PC-3 (cell line): Measurements from ENCODE around the gene IARS1. TPM values are rescaled to one million over a fixed set of nuclear protein-coding genes. Genes with fewer than 3 reads are reported as not detected.

Experiments
- ATAC-seq: fragments of 200-7000 bp; cut with Tn5 transposase; 2 replicates; pipeline ENCODE4 v1.9.1; 2020; ENCODE audit warnings: mild to moderate bottlenecking, moderate library complexity
- BruUV-seq: library from RNA; stranded (reverse); fragments of 400-500 nt; replicated peaks from 2 replicates; lab custom pipeline; 2021; lab: Mats Ljungman, UMichigan
- CTCF ChIA-PET: fragments of 300-600 bp; sonication (Branson Sonifier 250); formaldehyde crosslinking; loops from one replicate; lab custom pipeline; 2022; ENCODE audit warnings: antibody characterized with exemption; lab: Charles Lee
- POLR2A ChIA-PET: fragments of 300-600 bp; sonication (Branson Sonifier 250); formaldehyde crosslinking; loops from one replicate; lab custom pipeline; 2022; ENCODE audit warnings: antibody characterized with exemption; ENCODE audit not compliant: unreplicated experiment; lab: Charles Lee
- DNase-seq: peaks from one replicate; pipeline ENCODE4 v3.0.0-alpha.2; 2015
- H2AFZ ChIP-seq: fragments of 300-600 bp; sonication (generic); 2 replicates; pipeline ENCODE4 v1.6.0; 2016; ENCODE audit warnings: antibody characterized with exemption, low read length
- H3F3A ChIP-seq: fragments of 300-600 bp; sonication (generic); one replicate; pipeline ENCODE4 v1.6.0; 2017; ENCODE audit warnings: antibody characterized with exemption, low read length, control low read depth, mild to moderate bottlenecking; ENCODE audit not compliant: unreplicated experiment
- H3K27ac ChIP-seq: fragments of 300-600 bp; sonication (generic); 2 replicates; pipeline ENCODE4 v1.5.1; 2016; ENCODE audit warnings: mild to moderate bottlenecking, low read length
- H3K27me3 ChIP-seq: fragments of 300-600 bp; sonication (generic); 2 replicates; pipeline ENCODE4 v1.6.1; 2016; ENCODE audit warnings: low read length, mixed read lengths
- H3K36me3 ChIP-seq: fragments of 300-600 bp; sonication (generic); 2 replicates; pipeline ENCODE4 v1.6.1; 2016; ENCODE audit warnings: low read depth, mixed run types, low read length, mixed read lengths
- H3K4me1 ChIP-seq: fragments of 300-600 bp; sonication (generic); 2 replicates; pipeline ENCODE4 v1.5.1; 2016; ENCODE audit warnings: low read length; ENCODE audit not compliant: insufficient read depth
- H3K4me2 ChIP-seq: fragments of 300-600 bp; sonication (generic); 2 replicates; pipeline ENCODE4 v1.6.0; 2016; ENCODE audit warnings: low read length
- H3K4me3 ChIP-seq: fragments of 300-600 bp; sonication (generic); 2 replicates; pipeline ENCODE4 v1.5.1; 2016; ENCODE audit warnings: mild to moderate bottlenecking, low read length, mixed read lengths
- H3K79me2 ChIP-seq: fragments of 300-600 bp; sonication (generic); 2 replicates; pipeline ENCODE4 v1.6.1; 2017; ENCODE audit warnings: low read length, mixed read lengths
- H3K9ac ChIP-seq: fragments of 300-600 bp; sonication (generic); 2 replicates; pipeline ENCODE4 v1.6.0; 2016; ENCODE audit warnings: mild to moderate bottlenecking, low read length
- H3K9me2 ChIP-seq: fragments of 300-600 bp; sonication (generic); replicated peaks from 2 replicates; pipeline ENCODE4 v1.6.1; 2016; ENCODE audit warnings: mixed run types, low read length, mixed read lengths
- H3K9me3 ChIP-seq: fragments of 300-600 bp; sonication (generic); 2 replicates; pipeline ENCODE4 v1.6.1; 2016; ENCODE audit warnings: low read length, mixed read lengths
- H4K20me1 ChIP-seq: fragments of 300-600 bp; sonication (generic); 2 replicates; pipeline ENCODE4 v1.6.1; 2016; ENCODE audit warnings: low read length, mixed read lengths
- CTCF ChIP-seq: fragments of 300-600 bp; sonication (generic); conservative IDR thresholded peaks from 2 replicates; pipeline ENCODE4 v1.5.1; 2017; ENCODE audit warnings: antibody characterized with exemption, low read depth, mild to moderate bottlenecking, low read length
- EZH2 ChIP-seq: fragments of 300-600 bp; sonication (generic); IDR thresholded peaks from one replicate; pipeline ENCODE4 v1.6.1; 2017; ENCODE audit warnings: antibody characterized with exemption, mild to moderate bottlenecking, low read length; ENCODE audit not compliant: unreplicated experiment
- EZH2phosphoT487 ChIP-seq: fragments of 300-600 bp; sonication (generic); IDR thresholded peaks from 2 replicates; pipeline ENCODE4 v1.6.1; 2018; ENCODE audit warnings: mild to moderate bottlenecking, antibody characterized with exemption, low read length, borderline replicate concordance
- intact Hi-C: fragments of 100-400 bp; cut with micrococcal nuclease; formaldehyde crosslinking; loops from 2 replicates; pipeline ENCODE4 v1.9.0; 2023
- total RNA-seq: library from RNA; depleted of rRNA; stranded (reverse); fragments of >200 nt; gene quantifications from 2 replicates; pipeline ENCODE4 v1.2.3, GENCODE V29; 2014

The IARS1 gene
- total RNA-seq, 1 experiment from 2014 or later, result 128 TPM

GRCh38 chr9:92341578-92341977 is 48.1 kb upstream of the IARS1 start:
- BruUV-seq, result no TSS peak
- intact Hi-C loops, result loop anchor here (5.0 kb wide), 1 partner anchor 291 kb away; no protein-coding TSS in a partner anchor

GRCh38 chr9:92333282-92333634 is 39.8 kb upstream of the IARS1 start:
- TF ChIP-seq EZH2phosphoT487, result no peak
- no peak for TF ChIP-seq EZH2
- TF ChIP-seq CTCF, result no peak
- no TSS peak for BruUV-seq

More at GRCh38 chr9:92341578-92341977, 48.1 kb upstream of the IARS1 start:
- Histone ChIP-seq H3K4me1 (no peaks in the 10 kb centered on the region), H3K27me3 (no peaks in the 10 kb centered on the region), H3K9me2 (no peaks in the 10 kb centered on the region), H3K9ac (no peak overlapping the region), H2AFZ (no peak overlapping the region), H3K9me3 (no peaks in the 10 kb centered on the region), H3K4me3 (no peak overlapping the region), H3K36me3 (peaks cover 19% of the 10 kb centered on the region), H4K20me1 (no peaks in the 10 kb centered on the region), H3K79me2 (no peaks in the 10 kb centered on the region), H3K27ac (no peak overlapping the region), H3K4me2 (no peak overlapping the region), H3F3A (no peaks in the 10 kb centered on the region)
- DNase-seq, result no peak
- TF ChIP-seq EZH2 (no peak), CTCF (no peak), EZH2phosphoT487 (no peak)
- ChIA-PET CTCF (no interaction called here), POLR2A (no interaction called here)
- no peak for ATAC-seq

GRCh38 chr9:92332577-92333281 is 39.2 kb upstream of the IARS1 start:
- no peak for DNase-seq
- Histone ChIP-seq H3K79me2 (peaks cover 10% of the 10 kb centered on the region; the same call in 1 of the 2 replicates), H3K4me3 (no peak overlapping the region), H3K27me3 (no peaks in the 10 kb centered on the region), H4K20me1 (no peaks in the 10 kb centered on the region), H3F3A (no peaks in the 10 kb centered on the region), H3K36me3 (no peaks in the 10 kb centered on the region), H3K9me2 (no peaks in the 10 kb centered on the region), H3K4me1 (no peaks in the 10 kb centered on the region), H3K9ac (no peak overlapping the region), H3K4me2 (no peak overlapping the region), H3K27ac (no peak overlapping the region), H3K9me3 (no peaks in the 10 kb centered on the region), H2AFZ (no peak overlapping the region)
- POLR2A ChIA-PET, result no interaction called here
- no peak for ATAC-seq
- intact Hi-C loops, result no loop called here
- CTCF ChIA-PET, result interaction anchor here (0.6 kb wide), 1 partner anchor 10 kb away, joined by 3 read pairs; no protein-coding TSS in a partner anchor
- TF ChIP-seq CTCF, result no peak
- TF ChIP-seq EZH2, result no peak
- TF ChIP-seq EZH2phosphoT487, result no peak
- no TSS peak for BruUV-seq

More at GRCh38 chr9:92333282-92333634, 39.8 kb upstream of the IARS1 start:
- Histone ChIP-seq H3K4me1 (no peaks in the 10 kb centered on the region), H2AFZ (no peak overlapping the region), H4K20me1 (no peaks in the 10 kb centered on the region), H3K27me3 (no peaks in the 10 kb centered on the region), H3K27ac (no peak overlapping the region), H3F3A (no peaks in the 10 kb centered on the region), H3K9ac (no peak overlapping the region), H3K4me3 (no peak overlapping the region), H3K9me2 (no peaks in the 10 kb centered on the region), H3K36me3 (peaks cover 2% of the 10 kb centered on the region; the same call in 1 of the 2 replicates), H3K79me2 (peaks cover 7% of the 10 kb centered on the region; the same call in 1 of the 2 replicates), H3K4me2 (no peak overlapping the region), H3K9me3 (no peaks in the 10 kb centered on the region)
- ChIA-PET CTCF (interaction anchor here (0.6 kb wide), 1 partner anchor 10 kb away, joined by 3 read pairs; no protein-coding TSS in a partner anchor), POLR2A (no interaction called here)
- DNase-seq, result no peak
- ATAC-seq, result no peak
- intact Hi-C loops, result no loop called here
